ENCODE results near the gene SH3RF1. TPM values are rescaled to one million over a fixed set of nuclear protein-coding genes. Genes with fewer than 3 reads are reported as not detected.
A peak's percentile ranks its signal among the peaks of the same experiment; 100 is the strongest.

Gene SH3RF1
- total RNA-seq, 1 experiment from 2014 or later, result 11.5 TPM

- in situ Hi-C loops (cut with HindIII; ENCODE audit: low pct_unique_long_range_greater_than_20kb, low sequenced_read_pairs), result no loop called here
- intact Hi-C loops (cut with micrococcal nuclease; ENCODE audit: unreplicated experiment), result no loop called here
- Histone ChIP-seq H3K4me3 (ENCODE audit: low read depth in 2 of 2, low read length in 2 of 2) (0 out of 4 replicates have a peak overlapping the region, but pooled peaks of 1 of the 2 experiments have one; percentile 6), H3K36me3 (ENCODE audit: control insufficient read depth, insufficient read depth, low read length) (no peaks in the 10 kb centered on the region), H3K4me1 (ENCODE audit: control insufficient read depth, insufficient read depth, low read length) (peaks cover 3% of the 10 kb centered on the region; the same call in 1 of the 2 replicates), H3K27ac (ENCODE audit: low read length) (no peak overlapping the region), H3K9me3 (ENCODE audit: control insufficient read depth, insufficient read depth, low read depth, low read length) (no peaks in the 10 kb centered on the region), H3K27me3 (ENCODE audit: control insufficient read depth, insufficient read depth, low read length) (no peaks in the 10 kb centered on the region)
- BruUV-seq (replicated peaks), result no TSS peak
- DNase-seq (ENCODE audit: low read depth, low spot score) (no peak), ATAC-seq (no peak)
- CTCF ChIA-PET, result no interaction called here
- TF ChIP-seq REST (IDR thresholded peaks at IDR 0.05; ENCODE audit: insufficient read depth in 1 of 2, low read depth in 2 of 2, low read length in 1 of 2) (no peak), SIN3A (IDR thresholded peaks at IDR 0.05; ENCODE audit: borderline replicate concordance, insufficient read depth, low read depth, low read length) (no peak), CTCF (IDR thresholded peaks at IDR 0.05) (no peak), TCF7L2 (IDR thresholded peaks at IDR 0.05; ENCODE audit: low read depth, low read length) (no peak), POLR2AphosphoS5 (IDR thresholded peaks at IDR 0.05; ENCODE audit: low read depth, low read length) (no peak)
- POLR2A ChIA-PET, result no interaction called here
Observed at GRCh38 chr4:169220447-169220846, 50.3 kb downstream of the SH3RF1 start.

DNA sequence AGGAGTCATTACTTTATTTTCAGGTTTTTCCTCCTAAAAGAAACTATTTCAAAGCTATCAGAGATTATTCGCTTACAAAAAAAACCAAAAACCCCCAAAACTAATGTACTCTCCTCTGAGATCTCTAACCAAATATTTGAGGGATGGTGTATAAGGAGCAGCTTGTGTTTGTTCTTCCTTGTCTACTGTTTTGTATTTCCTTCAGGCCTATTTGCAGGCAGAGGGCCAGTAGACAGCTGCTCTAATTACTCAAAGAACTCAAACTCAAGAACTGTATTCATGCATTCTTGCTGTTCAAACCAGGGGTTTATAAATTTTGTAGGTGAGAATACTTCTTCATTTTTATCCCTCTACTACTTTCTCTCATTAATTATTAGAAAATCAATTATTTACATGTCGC is 51.3 kb downstream of the SH3RF1 start:
- CTCF ChIA-PET, result no interaction called here
- H3K36me3 ChIP-seq (ENCODE audit: control insufficient read depth, insufficient read depth, low read length), result no peaks in the 10 kb centered on the region
- POLR2A ChIA-PET, result no interaction called here

More for the DNA sequence above, 51.3 kb downstream of the SH3RF1 start:
- intact Hi-C loops (cut with micrococcal nuclease; ENCODE audit: unreplicated experiment) (no loop called here), in situ Hi-C loops (cut with HindIII; ENCODE audit: low pct_unique_long_range_greater_than_20kb, low sequenced_read_pairs) (no loop called here)
- ATAC-seq (no peak), DNase-seq (ENCODE audit: low read depth, low spot score) (no peak)
- BruUV-seq (replicated peaks), result no TSS peak
- H3K9me3 ChIP-seq (ENCODE audit: control insufficient read depth, insufficient read depth, low read depth, low read length), result no peaks in the 10 kb centered on the region
- TF ChIP-seq POLR2AphosphoS5 (IDR thresholded peaks at IDR 0.05; ENCODE audit: low read depth, low read length) (no peak), TCF7L2 (IDR thresholded peaks at IDR 0.05; ENCODE audit: low read depth, low read length) (no peak), SIN3A (IDR thresholded peaks at IDR 0.05; ENCODE audit: borderline replicate concordance, insufficient read depth, low read depth, low read length) (no peak), REST (IDR thresholded peaks at IDR 0.05; ENCODE audit: insufficient read depth in 1 of 2, low read depth in 2 of 2, low read length in 1 of 2) (no peak)
- no peaks in the 10 kb centered on the region for H3K27me3 ChIP-seq (ENCODE audit: control insufficient read depth, insufficient read depth, low read length)
- H3K27ac ChIP-seq (ENCODE audit: low read length), result no peak overlapping the region
- H3K4me1 ChIP-seq (ENCODE audit: control insufficient read depth, insufficient read depth, low read length), result no peaks in the 10 kb centered on the region
- H3K4me3 ChIP-seq (ENCODE audit: low read depth in 2 of 2, low read length in 2 of 2), result no peak overlapping the region
